Raji (cell line): ENCODE results near the gene IGF2BP3.

Source experiments
- POLR2A ChIP-seq: IDR thresholded peaks from 2 replicates; pipeline ENCODE4 v1.6.1; 2011; ENCODE audit warnings: low read depth, low read length, control low read depth; ENCODE audit not compliant: insufficient read depth

The IGF2BP3 gene

DNA sequence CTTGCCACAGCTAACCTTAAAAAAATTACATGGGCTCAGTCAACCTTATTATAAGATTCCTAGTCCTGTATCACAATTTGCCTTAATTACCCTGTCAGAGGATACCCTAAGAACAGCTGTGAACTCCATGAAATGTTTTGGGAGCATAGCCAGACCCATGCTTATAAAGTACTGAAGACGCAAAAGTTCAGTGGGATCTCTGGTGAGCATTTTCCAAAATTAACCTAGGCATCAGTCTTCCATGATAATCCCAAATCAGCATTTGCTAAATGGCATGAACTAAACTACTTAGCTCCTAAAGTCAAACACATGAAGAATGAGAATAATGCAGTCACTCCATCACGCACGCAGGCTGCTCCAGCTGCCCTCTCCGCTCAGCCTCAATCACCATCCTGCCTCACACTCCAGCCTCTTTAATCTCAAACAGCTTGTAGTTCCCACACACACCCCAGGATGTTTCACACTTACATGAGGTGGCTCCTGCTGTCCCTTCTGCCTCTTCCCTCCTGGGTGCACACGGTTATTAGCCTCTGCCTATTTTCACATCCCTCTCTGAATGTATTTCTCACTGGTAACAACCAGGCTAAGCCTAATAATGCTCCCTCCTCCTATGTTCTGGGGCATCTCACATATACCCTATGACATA is 15.3 kb downstream of the IGF2BP3 start:
- TF ChIP-seq POLR2A = no peak

GRCh38 chr7:23450518-23450917 is 19.8 kb downstream of the IGF2BP3 start:
- no peak for TF ChIP-seq POLR2A

DNA sequence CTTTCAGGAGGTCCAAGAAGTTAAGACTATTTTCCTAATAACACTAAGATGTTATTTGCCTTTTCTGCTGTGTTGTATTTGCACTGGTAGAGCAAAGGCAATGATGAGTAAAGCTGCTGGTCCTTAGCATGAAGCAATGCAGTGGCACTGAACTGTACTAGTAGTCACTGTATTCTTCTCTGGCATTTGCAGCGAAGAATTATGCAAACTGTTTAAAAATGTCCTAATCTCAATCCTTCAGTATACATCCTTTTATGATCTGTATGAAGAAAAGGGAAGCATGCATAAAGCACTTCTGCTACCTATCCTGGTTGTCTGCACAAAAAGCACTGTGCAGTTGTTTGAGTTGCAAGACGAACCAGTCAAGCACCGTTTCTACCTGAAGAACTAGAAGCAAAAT is 20.4 kb downstream of the IGF2BP3 start:
- no peak for TF ChIP-seq POLR2A

DNA sequence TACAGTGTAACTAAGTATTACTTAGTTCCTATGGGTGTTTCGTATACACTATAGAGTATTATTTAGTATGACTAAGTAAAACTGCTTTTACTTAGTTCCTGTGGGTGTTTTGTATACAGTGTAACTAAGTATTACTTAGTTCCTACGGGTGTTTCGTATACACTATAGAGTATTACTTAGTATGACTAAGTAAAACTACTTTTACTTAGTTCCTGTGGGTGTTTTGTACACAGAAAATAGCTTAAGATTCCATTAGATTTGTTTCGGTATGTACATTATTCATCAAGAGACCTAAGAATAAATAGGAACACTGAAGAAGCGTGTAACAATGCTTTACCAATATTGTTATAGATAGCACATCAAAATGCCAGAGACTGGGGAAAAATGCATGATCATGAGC is 25.0 kb downstream of the IGF2BP3 start:
- no peak for TF ChIP-seq POLR2A

GRCh38 chr7:23443974-23444373 is 26.3 kb downstream of the IGF2BP3 start:
- TF ChIP-seq POLR2A = no peak

DNA sequence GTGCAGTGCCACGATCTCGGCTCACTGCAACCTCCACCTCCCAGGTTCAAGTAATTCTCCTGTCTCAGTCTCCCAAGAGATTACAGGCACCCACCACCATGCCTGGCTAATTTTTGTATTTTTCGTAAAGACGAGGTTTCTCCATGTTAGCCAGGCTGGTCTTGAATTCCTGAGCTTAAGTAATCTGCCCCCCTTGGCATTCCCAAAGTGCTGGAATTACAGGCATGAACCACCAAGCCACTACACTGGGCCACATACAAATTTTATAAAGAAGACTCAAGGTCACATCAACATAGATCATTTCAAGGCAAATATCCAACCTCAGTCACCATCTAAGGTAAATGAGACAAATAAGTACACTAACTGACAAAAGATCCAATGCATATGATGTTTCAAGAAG is 32.1 kb downstream of the IGF2BP3 start:
- TF ChIP-seq POLR2A = no peak

- TF ChIP-seq POLR2A = no peak
Measured at GRCh38 chr7:23434147-23434917, 36.0 kb downstream of the IGF2BP3 start.

GRCh38 chr7:23431702-23432199 is 38.5 kb downstream of the IGF2BP3 start:
- TF ChIP-seq POLR2A = no peak

DNA sequence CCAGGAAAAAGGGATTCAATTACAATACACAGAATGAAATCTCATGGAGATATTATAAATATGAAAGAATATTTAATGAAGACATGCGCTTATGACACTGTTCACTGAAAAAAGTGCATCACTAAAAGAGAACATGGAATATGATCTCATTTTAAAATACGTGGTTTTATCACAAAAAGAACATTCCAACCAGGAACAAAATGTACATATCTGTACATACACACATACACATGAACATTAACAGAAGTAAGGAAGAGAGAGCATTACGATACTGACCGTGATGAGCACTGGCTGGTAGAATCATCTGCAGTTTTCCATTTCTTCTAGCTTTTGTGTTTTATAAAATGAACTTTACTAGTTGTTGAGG is 39.4 kb downstream of the IGF2BP3 start:
- TF ChIP-seq POLR2A = no peak

- TF ChIP-seq POLR2A = no peak
Measured at GRCh38 chr7:23426876-23427275, 43.4 kb downstream of the IGF2BP3 start.

- no peak for TF ChIP-seq POLR2A
Measured at GRCh38 chr7:23422909-23423308, 47.4 kb downstream of the IGF2BP3 start.

GRCh38 chr7:23422384-23422783 is 47.9 kb downstream of the IGF2BP3 start:
- TF ChIP-seq POLR2A = no peak

GRCh38 chr7:23419845-23420244 is 50.4 kb downstream of the IGF2BP3 start:
- TF ChIP-seq POLR2A = no peak

GRCh38 chr7:23419160-23419559 is 51.1 kb downstream of the IGF2BP3 start:
- no peak for TF ChIP-seq POLR2A

DNA sequence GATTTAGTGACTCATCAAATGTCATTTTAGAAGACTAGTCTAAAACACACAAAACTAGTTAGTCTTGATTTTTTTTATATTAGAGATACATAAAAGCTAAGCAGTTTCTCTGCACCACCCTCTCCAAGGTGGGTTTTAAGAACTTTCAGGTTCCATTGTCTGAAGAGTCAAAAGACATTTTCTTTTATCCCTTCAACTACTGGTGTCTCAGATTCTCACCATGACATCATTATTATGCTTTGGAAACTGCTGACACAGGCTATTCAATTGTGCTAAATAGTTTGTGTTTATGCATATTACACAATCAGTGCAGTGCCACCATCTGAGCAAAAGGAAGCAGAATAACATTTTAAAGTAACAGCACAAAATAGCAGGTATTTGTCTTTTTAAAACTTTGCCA is 52.2 kb downstream of the IGF2BP3 start:
- no peak for TF ChIP-seq POLR2A

DNA sequence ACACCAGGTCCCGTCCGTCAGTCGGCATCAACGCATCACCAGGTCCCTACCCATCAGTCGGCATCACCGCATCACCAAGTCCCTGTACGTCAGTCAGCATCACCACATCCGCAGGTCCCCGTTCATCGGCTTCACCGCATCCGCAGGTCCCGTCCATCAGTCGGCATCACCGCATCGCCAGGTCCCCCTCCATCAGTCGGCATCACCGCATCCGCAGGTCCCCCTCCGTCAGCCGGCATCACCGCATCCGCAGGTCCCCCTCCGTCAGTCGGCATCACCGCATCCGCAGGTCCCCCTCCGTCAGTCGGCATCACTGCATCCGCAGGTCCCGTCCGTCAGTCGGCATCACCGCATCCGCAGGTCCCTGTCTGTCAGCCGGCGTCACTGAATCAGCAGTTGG is 55.1 kb downstream of the IGF2BP3 start:
- no peak for TF ChIP-seq POLR2A
